Measurements from ENCODE around the gene SKI.

DNA sequence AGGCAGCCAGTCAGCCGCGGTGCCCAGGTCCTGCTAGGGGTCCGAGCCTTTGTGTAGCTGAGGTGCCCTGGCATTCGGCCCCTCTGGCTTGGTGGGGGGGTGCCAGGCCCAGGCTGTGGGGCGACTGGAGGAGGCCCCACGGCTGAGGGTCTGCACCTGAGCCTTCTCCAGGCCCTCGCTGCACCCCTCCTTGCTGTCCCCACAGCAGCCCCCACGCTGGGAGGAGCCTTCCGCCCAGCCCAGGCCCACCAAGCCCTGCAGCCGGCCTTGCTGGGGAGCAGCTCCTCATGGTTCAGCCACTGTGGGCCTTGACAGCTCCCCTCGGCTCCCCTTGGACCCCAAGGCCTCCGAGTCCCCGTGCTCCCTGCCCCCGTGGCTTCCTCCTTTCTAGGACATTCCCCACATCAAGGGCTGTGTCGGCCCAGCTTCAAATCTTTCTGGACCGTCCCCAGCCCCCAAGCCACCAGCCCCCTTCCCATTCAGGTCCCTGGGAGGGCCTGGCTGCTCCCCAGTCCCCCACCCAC is 95.4 kb downstream of the SKI start:
- TF ChIP-seq SP1 (IDR thresholded peaks at IDR 0.05) (no peak), FOXM1 (IDR thresholded peaks at IDR 0.05; ENCODE audit: borderline replicate concordance) (no peak), NFRKB (IDR thresholded peaks at IDR 0.05) (no peak), FOXA1 (IDR thresholded peaks at IDR 0.05) (no peak), SUZ12 (IDR thresholded peaks at IDR 0.05) (no peak), ELF4 (IDR thresholded peaks at IDR 0.05) (no peak), BHLHE40 (IDR thresholded peaks at IDR 0.05; ENCODE audit: borderline replicate concordance) (no peak), LEF1 (IDR thresholded peaks at IDR 0.05; ENCODE audit: borderline replicate concordance) (no peak), ARNT (IDR thresholded peaks at IDR 0.05) (no peak), L3MBTL2 (conservative IDR thresholded peaks at IDR 0.05) (no peak)
- TF ChIP-seq, protein P1, sequence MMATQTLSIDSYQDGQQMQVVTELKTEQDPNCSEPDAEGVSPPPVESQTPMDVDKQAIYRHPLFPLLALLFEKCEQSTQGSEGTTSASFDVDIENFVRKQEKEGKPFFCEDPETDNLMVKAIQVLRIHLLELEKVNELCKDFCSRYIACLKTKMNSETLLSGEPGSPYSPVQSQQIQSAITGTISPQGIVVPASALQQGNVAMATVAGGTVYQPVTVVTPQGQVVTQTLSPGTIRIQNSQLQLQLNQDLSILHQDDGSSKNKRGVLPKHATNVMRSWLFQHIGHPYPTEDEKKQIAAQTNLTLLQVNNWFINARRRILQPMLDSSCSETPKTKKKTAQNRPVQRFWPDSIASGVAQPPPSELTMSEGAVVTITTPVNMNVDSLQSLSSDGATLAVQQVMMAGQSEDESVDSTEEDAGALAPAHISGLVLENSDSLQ (IDR thresholded peaks at IDR 0.05), result no peak
